Measurements from ENCODE around the gene LRRC51. TPM values are rescaled to one million over a fixed set of nuclear protein-coding genes. Genes with fewer than 3 reads are reported as not detected.

LRRC51 gene
- total and polyA plus RNA-seq, 3 experiments from 2014 or later = 2.6 to 8.9 (median 8.2) TPM

DNA sequence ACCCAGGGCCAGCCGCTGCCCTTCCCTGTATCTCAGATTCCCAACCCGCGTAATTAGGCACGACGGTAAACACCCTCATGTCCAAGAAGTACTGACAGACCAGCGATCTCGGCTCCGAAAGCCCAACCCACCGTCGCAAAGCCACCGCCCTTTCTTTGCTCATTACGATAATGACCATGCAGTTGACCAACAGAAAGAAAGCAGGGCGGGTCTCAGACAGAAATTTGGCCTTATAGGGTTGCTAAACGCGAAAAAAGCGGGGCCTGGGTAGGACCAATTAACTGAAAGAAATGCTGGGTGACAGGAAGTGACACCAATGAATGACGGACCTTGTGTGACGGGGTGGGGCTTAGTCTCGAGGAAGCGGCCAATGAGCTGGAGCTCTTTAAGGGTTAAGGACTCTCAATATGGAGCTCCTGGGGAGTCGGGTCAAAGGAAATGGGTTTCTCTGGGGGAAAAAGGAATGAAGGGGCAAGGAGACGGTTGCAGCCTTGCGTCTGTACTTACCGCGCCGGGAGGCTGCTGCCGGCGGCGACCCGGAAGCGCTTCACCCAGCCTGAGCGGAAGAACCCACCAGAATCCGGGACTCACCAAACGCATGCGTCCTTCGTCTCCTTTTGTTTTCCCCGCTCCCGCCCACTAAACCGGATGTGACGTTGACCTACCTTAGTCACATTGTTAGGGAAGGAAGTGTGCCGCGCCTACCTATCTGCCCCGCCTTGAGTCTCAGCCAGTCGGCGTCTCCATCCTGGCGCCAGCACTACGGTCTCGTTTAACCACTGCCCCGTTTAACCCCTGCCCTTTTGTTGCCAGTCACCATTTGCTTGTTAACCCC is 31.7 kb downstream of the LRRC51 start, which contains the start of gene ANAPC15:
ANAPC15 (minus strand) TSS at position 553 of the 835 bp plus-strand sequence. CDS start 1,419 bp downstream, outside the sequence.
- Mint-ChIP-seq H3K4me3 (peak within 1 kb of the TSS; percentile 94 to 99 (median 96)), H3K27ac (peak within 1 kb of the TSS; percentile 96 to 100 (median 98)), H3K36me3 (peaks cover 3 to 33% (median 9%) of the 10 kb centered on the region in 3 donors), H3K9me3 (no peaks in the 10 kb centered on the region), H3K27me3 (peaks cover 4 to 9% of the 10 kb centered on the region in 2 donors), H3K4me1 (peaks cover 24 to 25% (median 25%) of the 10 kb centered on the region in 3 donors)
- H3K27ac ChIP-seq (ENCODE audit: low read depth, low read length) = peak within 1 kb of the TSS; percentile 89
- DNase-seq = peak; percentile 92 to 99 (median 99)
- H3K9me3 ChIP-seq (ENCODE audit: low read length) = no peaks in the 10 kb centered on the region
- H3K4me3 ChIP-seq (ENCODE audit: low read length) = peak within 1 kb of the TSS; percentile 71
- peaks cover 16% of the 10 kb centered on the region for H3K4me1 ChIP-seq (ENCODE audit: insufficient read depth, low read length)
- ChIA-PET CTCF (interaction anchor here (0.8 to 2.6 kb wide), 6 partner anchors 31 to 184 kb away, joined by 3 to 7 read pairs (median 5); partner anchors contain the start of gene XNDC1N), POLR2A (interaction anchor here (1.0 to 2.5 kb wide), 7 partner anchors 9 to 183 kb away, joined by 3 to 13 read pairs (median 4); partner anchors contain the start of genes NUMA1 and RNF121)
- H3K36me3 ChIP-seq (ENCODE audit: insufficient read depth, low read length) = peaks cover 6% of the 10 kb centered on the region
- H3K27me3 ChIP-seq (ENCODE audit: insufficient read depth, low read length, poor library complexity, severe bottlenecking) = no peaks in the 10 kb centered on the region

DNA sequence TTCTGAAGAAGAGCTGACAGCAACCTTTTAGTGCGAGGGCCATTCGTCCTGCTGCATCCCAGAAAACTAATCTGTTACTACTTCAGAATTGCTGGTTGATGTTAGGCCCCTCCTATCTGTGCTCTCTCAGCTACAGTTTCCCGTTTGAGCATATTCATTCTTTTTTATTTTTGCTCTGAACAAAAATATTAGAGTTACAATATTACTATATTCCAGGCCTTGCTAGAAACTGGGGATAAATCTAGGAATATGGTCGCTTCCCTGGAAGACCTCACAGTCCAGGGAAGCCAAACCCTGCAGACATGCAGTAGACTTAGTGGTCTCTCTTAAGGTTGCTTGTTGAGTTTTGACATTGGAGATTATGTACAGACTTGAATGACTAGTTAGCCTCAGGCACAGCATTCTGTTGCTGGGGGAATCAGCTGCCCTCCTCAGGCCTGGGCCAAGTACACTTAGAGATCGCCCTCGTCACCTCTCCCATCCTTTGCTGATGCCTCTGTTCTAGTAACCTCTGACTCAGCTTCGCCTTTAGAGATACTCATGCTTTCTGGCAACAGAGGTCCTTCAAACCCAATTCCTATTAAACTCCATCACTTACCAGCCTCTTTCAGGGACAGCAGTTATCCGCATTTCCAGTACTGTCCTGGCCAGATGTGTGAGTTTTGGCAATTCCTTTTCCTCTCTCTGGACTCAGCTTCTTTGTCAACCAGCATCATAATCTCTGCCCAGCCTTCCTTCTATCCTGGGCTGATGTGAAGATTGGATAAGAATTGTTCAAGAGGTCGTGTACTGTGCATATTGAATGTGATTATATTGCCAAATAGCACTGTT is 32.5 kb downstream of the LRRC51 start:
- H3K27me3 Mint-ChIP-seq = peaks cover 4 to 14% of the 10 kb centered on the region in 2 donors
- peaks cover 1 to 26% (median 9%) of the 10 kb centered on the region in 3 donors for H3K36me3 Mint-ChIP-seq
- POLR2A ChIA-PET = interaction anchor here (1.0 to 2.5 kb wide), 7 partner anchors 9 to 184 kb away, joined by 3 to 13 read pairs (median 4); partner anchors contain the start of genes NUMA1 and RNF121
- Histone ChIP-seq H3K27me3 (ENCODE audit: insufficient read depth, low read length, poor library complexity, severe bottlenecking) (no peaks in the 10 kb centered on the region), H3K4me1 (ENCODE audit: insufficient read depth, low read length) (peaks cover 16% of the 10 kb centered on the region), H3K9me3 (ENCODE audit: low read length) (no peaks in the 10 kb centered on the region), H3K4me3 (ENCODE audit: low read length) (peak overlapping the region; percentile 71), H3K36me3 (ENCODE audit: insufficient read depth, low read length) (peaks cover 6% of the 10 kb centered on the region), H3K27ac (ENCODE audit: low read depth, low read length) (peak overlapping the region; percentile 89)
- H3K4me1 Mint-ChIP-seq = peaks cover 24 to 25% (median 25%) of the 10 kb centered on the region in 3 donors
- peak overlapping the region; percentile 96 to 100 (median 98) for H3K27ac Mint-ChIP-seq
- CTCF ChIA-PET = interaction anchor here (0.8 to 2.6 kb wide), 6 partner anchors 31 to 185 kb away, joined by 3 to 7 read pairs (median 5); partner anchors contain the start of gene XNDC1N
- H3K9me3 Mint-ChIP-seq = no peaks in the 10 kb centered on the region
- no peak for DNase-seq
- peak overlapping the region; percentile 94 to 99 (median 96) for H3K4me3 Mint-ChIP-seq

DNA sequence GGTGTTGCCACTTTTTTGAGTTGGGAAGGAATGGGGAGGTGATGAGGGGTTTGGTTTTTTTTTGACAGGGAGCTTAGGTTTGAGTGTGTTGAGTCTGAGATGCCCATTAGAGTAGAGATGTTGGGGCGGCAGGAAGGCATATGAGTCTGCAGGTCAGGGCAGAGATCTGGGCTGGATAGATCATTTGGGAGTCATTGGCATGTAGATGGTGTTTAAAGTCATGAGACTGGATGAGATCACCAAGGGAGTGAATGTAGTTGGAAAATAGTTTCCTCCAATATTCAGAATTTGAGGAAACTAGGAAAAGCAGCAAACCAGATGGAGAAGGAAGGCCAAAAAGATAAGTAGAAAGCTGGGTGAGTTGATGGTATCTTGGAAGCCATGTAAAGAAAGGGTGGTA is 33.9 kb downstream of the LRRC51 start:
- H3K4me3 Mint-ChIP-seq = peak overlapping the region in 1 of 7 donors; percentile 6
- H3K27ac Mint-ChIP-seq = peak overlapping the region in 3 of 8 donors; percentile 48 to 96 (median 48)
- no peaks in the 10 kb centered on the region for H3K9me3 ChIP-seq (ENCODE audit: low read length)
- H3K27me3 Mint-ChIP-seq = peaks cover 4 to 27% of the 10 kb centered on the region in 2 donors
- H3K36me3 ChIP-seq (ENCODE audit: insufficient read depth, low read length) = peaks cover 6% of the 10 kb centered on the region
- H3K4me1 ChIP-seq (ENCODE audit: insufficient read depth, low read length) = peaks cover 16% of the 10 kb centered on the region
- no peak for DNase-seq
- H3K36me3 Mint-ChIP-seq = peaks cover 1 to 18% (median 9%) of the 10 kb centered on the region in 3 donors
- H3K4me1 Mint-ChIP-seq = peaks cover 24 to 25% (median 25%) of the 10 kb centered on the region in 3 donors
- H3K4me3 ChIP-seq (ENCODE audit: low read length) = no peak overlapping the region
- POLR2A ChIA-PET = no interaction called here
- H3K27me3 ChIP-seq (ENCODE audit: insufficient read depth, low read length, poor library complexity, severe bottlenecking) = no peaks in the 10 kb centered on the region
- CTCF ChIA-PET = interaction anchor here (0.9 to 2.6 kb wide), 3 partner anchors 23 to 29 kb away, joined by 3 to 7 read pairs (median 3); no protein-coding TSS in a partner anchor
- H3K27ac ChIP-seq (ENCODE audit: low read depth, low read length) = no peak overlapping the region
- H3K9me3 Mint-ChIP-seq = no peaks in the 10 kb centered on the region

DNA sequence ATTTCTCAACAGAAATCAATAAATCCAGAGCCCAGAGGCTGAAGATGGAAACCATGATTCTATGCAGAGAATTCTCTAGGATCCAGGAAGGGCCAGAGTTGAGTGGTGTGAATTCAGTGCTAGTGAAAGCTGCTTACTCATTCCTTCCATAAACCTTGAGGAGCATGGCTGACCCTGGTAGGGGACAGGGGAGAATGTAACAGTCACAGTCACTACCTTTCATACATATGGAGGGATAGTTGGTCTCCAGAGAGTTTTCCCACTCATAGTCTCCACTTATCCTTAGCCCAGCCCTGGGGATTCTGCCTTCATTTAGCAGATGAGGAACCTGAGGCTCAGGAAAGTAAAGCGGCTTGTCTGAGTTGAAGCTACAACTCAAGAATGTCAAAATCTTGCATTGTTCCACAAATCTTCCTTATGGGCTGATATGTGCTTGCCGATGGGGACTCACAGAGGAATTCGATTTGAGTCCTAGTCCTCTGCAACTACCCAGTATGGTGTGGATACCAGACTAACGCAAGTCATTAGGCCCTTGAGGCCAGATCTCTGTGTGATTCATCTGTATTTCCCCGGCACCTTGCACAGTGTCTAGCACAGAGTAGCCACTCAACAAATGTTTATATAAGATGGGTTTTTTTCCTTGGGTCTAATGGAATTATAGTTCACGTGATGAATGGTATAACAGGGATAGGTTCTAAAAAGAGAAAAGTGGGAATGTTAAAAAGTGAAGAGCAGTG is 35.5 kb downstream of the LRRC51 start:
- peaks cover 8 to 37% of the 10 kb centered on the region in 2 donors for H3K27me3 Mint-ChIP-seq
- peaks cover 20 to 22% (median 22%) of the 10 kb centered on the region in 3 donors for H3K4me1 Mint-ChIP-seq
- H3K9me3 Mint-ChIP-seq = no peaks in the 10 kb centered on the region
- peaks cover 1 to 6% (median 4%) of the 10 kb centered on the region in 3 donors for H3K36me3 Mint-ChIP-seq
- H3K27me3 ChIP-seq (ENCODE audit: insufficient read depth, low read length, poor library complexity, severe bottlenecking) = no peaks in the 10 kb centered on the region
- DNase-seq = no peak
- no peaks in the 10 kb centered on the region for H3K9me3 ChIP-seq (ENCODE audit: low read length)
- ChIA-PET POLR2A (no interaction called here), CTCF (no interaction called here)
- H3K4me1 ChIP-seq (ENCODE audit: insufficient read depth, low read length) = peaks cover 16% of the 10 kb centered on the region
- no peak overlapping the region for H3K4me3 Mint-ChIP-seq
- H3K4me3 ChIP-seq (ENCODE audit: low read length) = no peak overlapping the region
- no peak overlapping the region for H3K27ac ChIP-seq (ENCODE audit: low read depth, low read length)
- no peaks in the 10 kb centered on the region for H3K36me3 ChIP-seq (ENCODE audit: insufficient read depth, low read length)
- H3K27ac Mint-ChIP-seq = no peak overlapping the region

DNA sequence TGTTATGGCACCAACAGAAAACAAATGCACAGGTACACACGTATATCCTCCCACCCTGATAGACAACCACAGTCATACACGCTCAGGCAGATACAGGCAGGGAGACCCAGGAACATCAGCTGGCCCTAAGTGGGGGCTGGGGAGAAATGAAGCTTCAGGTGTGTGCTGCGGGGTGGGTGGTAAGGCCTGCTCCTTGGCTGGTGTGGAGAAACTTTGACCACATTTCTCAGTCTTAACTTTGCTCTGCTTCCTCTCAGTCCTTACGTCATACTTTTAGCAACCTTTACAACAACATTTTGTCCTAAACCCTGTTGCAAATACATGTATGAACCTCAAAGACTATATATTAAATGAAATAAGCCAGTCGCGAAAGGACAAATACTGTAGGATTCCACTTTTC is 38.5 kb downstream of the LRRC51 start:
- no peak overlapping the region for H3K27ac ChIP-seq (ENCODE audit: low read depth, low read length)
- H3K27me3 Mint-ChIP-seq = peaks cover 8 to 41% of the 10 kb centered on the region in 2 donors
- no peaks in the 10 kb centered on the region for H3K36me3 ChIP-seq (ENCODE audit: insufficient read depth, low read length)
- H3K4me1 Mint-ChIP-seq = no peaks in the 10 kb centered on the region
- H3K4me3 ChIP-seq (ENCODE audit: low read length) = no peak overlapping the region
- peaks cover 0 to 4% (median 1%) of the 10 kb centered on the region in 3 donors for H3K36me3 Mint-ChIP-seq
- ChIA-PET POLR2A (no interaction called here), CTCF (interaction anchor here (2.1 kb wide), 1 partner anchor 24 kb away, joined by 6 read pairs; no protein-coding TSS in a partner anchor)
- no peak for DNase-seq
- H3K9me3 Mint-ChIP-seq = no peaks in the 10 kb centered on the region
- no peak overlapping the region for H3K27ac Mint-ChIP-seq
- no peaks in the 10 kb centered on the region for H3K27me3 ChIP-seq (ENCODE audit: insufficient read depth, low read length, poor library complexity, severe bottlenecking)
- no peaks in the 10 kb centered on the region for H3K4me1 ChIP-seq (ENCODE audit: insufficient read depth, low read length)
- H3K9me3 ChIP-seq (ENCODE audit: low read length) = no peaks in the 10 kb centered on the region
- no peak overlapping the region for H3K4me3 Mint-ChIP-seq

DNA sequence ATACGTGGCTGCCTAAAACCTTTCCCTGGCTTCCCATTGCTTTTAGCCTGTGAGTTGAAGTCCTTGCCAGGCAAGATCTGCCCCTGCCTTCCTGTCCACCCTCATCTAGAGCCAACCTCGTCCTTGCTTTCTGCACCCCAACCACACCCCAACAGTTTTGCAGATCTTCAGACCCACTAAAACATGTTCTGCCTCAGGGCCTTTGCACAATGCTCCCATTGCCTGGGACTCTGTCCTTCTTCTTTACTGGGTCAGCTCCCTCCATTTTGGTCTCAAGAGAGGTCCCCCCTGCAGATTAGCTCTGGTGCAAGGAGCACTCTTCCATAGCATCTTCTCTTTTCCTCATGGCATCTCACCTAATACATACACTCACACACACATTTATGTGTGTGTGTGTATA is 40.3 kb downstream of the LRRC51 start:
- POLR2A ChIA-PET = no interaction called here
- Histone ChIP-seq H3K9me3 (ENCODE audit: low read length) (no peaks in the 10 kb centered on the region), H3K4me1 (ENCODE audit: insufficient read depth, low read length) (no peaks in the 10 kb centered on the region), H3K4me3 (ENCODE audit: low read length) (no peak overlapping the region), H3K36me3 (ENCODE audit: insufficient read depth, low read length) (no peaks in the 10 kb centered on the region), H3K27me3 (ENCODE audit: insufficient read depth, low read length, poor library complexity, severe bottlenecking) (no peaks in the 10 kb centered on the region), H3K27ac (ENCODE audit: low read depth, low read length) (no peak overlapping the region)
- Mint-ChIP-seq H3K36me3 (peaks cover 0 to 1% (median 0%) of the 10 kb centered on the region in 3 donors), H3K9me3 (no peaks in the 10 kb centered on the region), H3K4me3 (no peak overlapping the region), H3K27me3 (peaks cover 8 to 49% of the 10 kb centered on the region in 2 donors), H3K27ac (no peak overlapping the region), H3K4me1 (no peaks in the 10 kb centered on the region)
- CTCF ChIA-PET = no interaction called here
- DNase-seq = no peak

DNA sequence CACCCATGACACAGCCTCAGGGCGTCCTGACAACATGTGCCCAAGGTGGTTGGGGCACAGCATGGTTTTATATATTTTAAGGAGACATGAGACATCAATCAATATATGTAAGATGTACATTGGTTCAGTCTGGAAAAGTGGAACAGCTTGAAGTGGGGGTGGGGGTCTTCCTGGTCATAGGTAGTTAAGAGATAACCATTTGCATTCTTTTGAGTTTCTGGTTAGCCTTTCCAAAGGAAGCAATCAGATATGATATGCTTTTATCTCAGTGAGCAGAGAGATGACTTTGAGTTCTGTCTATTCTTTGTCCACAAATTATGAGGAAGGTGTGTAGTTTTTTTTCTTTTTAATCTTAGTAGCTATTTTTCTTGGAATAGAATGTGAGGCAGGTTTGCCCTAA is 42.0 kb downstream of the LRRC51 start:
- POLR2A ChIA-PET = interaction anchor here (0.7 kb wide), 1 partner anchor 45 kb away, joined by 3 read pairs; no protein-coding TSS in a partner anchor
- Mint-ChIP-seq H3K27ac (peak overlapping the region in 1 of 8 donors; percentile 51), H3K36me3 (peaks cover 0 to 1% (median under 1%) of the 10 kb centered on the region in 3 donors), H3K4me1 (no peaks in the 10 kb centered on the region), H3K9me3 (peaks cover 0 to 4% (median 2%) of the 10 kb centered on the region in 5 donors), H3K27me3 (peaks cover 4 to 38% of the 10 kb centered on the region in 2 donors), H3K4me3 (no peak overlapping the region)
- no peak for DNase-seq
- no peaks in the 10 kb centered on the region for H3K4me1 ChIP-seq (ENCODE audit: insufficient read depth, low read length)
- no peaks in the 10 kb centered on the region for H3K27me3 ChIP-seq (ENCODE audit: insufficient read depth, low read length, poor library complexity, severe bottlenecking)
- H3K4me3 ChIP-seq (ENCODE audit: low read length) = no peak overlapping the region
- no peaks in the 10 kb centered on the region for H3K36me3 ChIP-seq (ENCODE audit: insufficient read depth, low read length)
- no peaks in the 10 kb centered on the region for H3K9me3 ChIP-seq (ENCODE audit: low read length)
- CTCF ChIA-PET = interaction anchor here (0.8 to 1.4 kb wide), 3 partner anchors 21 to 97 kb away, joined by 3 read pairs; no protein-coding TSS in a partner anchor
- H3K27ac ChIP-seq (ENCODE audit: low read depth, low read length) = no peak overlapping the region

Measured in CD8-positive, alpha-beta memory T cell (primary cell).